Measurements from ENCODE around the gene SLC11A2.
A peak's percentile ranks its signal among the peaks of the same experiment; 100 is the strongest.
"Not testable (repeated sequence)": the region's sequence is repeated elsewhere in the genome, so short reads cannot be mapped to it uniquely, and the experiment has no call there.

The SLC11A2 gene

DNA sequence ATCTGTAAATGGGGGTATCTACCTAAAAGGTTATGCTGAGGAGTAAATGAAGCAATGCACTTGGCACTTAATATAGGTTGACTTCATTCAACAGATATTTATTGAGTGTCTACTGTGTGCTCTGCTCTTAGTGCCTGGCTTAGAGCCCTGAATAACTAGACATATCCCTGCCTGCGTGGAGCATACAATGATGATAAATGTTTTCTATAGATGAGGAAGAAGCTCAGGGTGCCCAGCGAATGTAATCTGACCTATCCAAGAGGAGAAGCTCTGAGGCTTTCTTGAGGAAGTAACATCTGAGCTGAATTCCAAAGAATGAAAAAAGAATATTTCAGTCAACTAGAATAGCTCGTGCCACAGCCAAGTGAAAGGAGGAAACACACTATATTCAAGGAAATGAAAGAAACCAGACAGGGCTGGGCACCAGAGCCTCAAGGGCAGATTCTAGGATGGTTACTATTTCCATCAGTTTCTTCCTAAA is 91.8 kb downstream of the SLC11A2 start:
- no peak for ATAC-seq (ENCODE audit: low read depth)

DNA sequence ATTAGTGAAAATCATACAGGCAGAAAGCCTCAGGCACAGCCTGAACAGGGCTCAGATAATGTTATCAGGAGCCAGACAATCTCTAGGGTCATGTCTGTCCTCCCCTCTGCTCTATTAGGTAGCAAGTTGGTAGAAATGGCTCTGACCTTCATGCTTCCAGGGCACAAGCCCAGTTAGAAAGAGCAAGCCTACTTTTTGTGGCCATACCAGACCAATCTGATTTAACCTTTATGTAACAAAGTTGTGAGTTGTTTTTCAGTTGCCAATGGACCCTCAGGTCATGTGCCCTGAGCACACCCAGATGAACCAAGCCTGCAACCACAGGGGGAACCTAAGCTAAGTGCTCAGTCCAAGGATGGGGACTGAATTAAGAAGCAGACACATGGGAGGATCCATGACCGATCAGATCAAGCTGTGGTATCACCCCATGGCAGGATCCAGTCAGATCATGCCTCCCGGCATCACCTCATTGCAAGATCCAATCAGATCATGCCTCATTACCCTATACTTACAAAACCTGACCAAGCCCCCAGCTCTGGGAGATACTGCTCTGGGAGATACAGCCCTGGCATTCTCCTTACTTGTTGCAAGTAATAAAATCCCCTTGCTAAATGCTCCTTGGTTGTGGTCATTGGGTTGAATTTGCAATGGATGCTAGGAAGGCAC is 92.6 kb downstream of the SLC11A2 start:
- Mint-ChIP-seq H3K4me1 (peaks cover 29% of the 10 kb centered on the region), H3K36me3 (peaks cover 45% of the 10 kb centered on the region), H3K4me3 (no peak overlapping the region), H3K27ac (peak overlapping the region; percentile 78), H3K27me3 (no peaks in the 10 kb centered on the region), H3K9me3 (peaks cover 5% of the 10 kb centered on the region)
- DNase-seq (ENCODE audit: low spot score in 2 of 2) (no peak), ATAC-seq (ENCODE audit: low read depth) (no peak)

More for the DNA sequence above, 91.8 kb downstream of the SLC11A2 start:
- peaks cover 45% of the 10 kb centered on the region for H3K36me3 Mint-ChIP-seq
- H3K27me3 Mint-ChIP-seq = no peaks in the 10 kb centered on the region
- H3K27ac Mint-ChIP-seq = peak overlapping the region; percentile 78
- DNase-seq (ENCODE audit: low spot score in 2 of 2) = no peak
- peaks cover 5% of the 10 kb centered on the region for H3K9me3 Mint-ChIP-seq
- H3K4me1 Mint-ChIP-seq = peaks cover 24% of the 10 kb centered on the region
- H3K4me3 Mint-ChIP-seq = no peak overlapping the region

- peaks cover 5% of the 10 kb centered on the region for H3K9me3 Mint-ChIP-seq
- peaks cover 48% of the 10 kb centered on the region for H3K36me3 Mint-ChIP-seq
- H3K27ac Mint-ChIP-seq = no peak overlapping the region
- DNase-seq (ENCODE audit: low spot score in 2 of 2) (no peak), ATAC-seq (ENCODE audit: low read depth) (no peak)
- H3K4me3 Mint-ChIP-seq = no peak overlapping the region
- H3K4me1 Mint-ChIP-seq = peaks cover 31% of the 10 kb centered on the region
- H3K27me3 Mint-ChIP-seq = no peaks in the 10 kb centered on the region
These were observed 93.3 kb downstream of the SLC11A2 start for GRCh38 chr12:50932787-50933280.

- H3K27me3 Mint-ChIP-seq; DNase-seq (ENCODE audit: low spot score in 2 of 2); H3K9me3 Mint-ChIP-seq; H3K4me3 Mint-ChIP-seq; H3K27ac Mint-ChIP-seq; ATAC-seq (ENCODE audit: low read depth): not testable (repeated sequence)
- H3K36me3 Mint-ChIP-seq = peaks cover 41% of the 10 kb centered on the region
- peaks cover 39% of the 10 kb centered on the region for H3K4me1 Mint-ChIP-seq
These were observed 95.7 kb downstream of the SLC11A2 start for GRCh38 chr12:50930477-50930876.

GRCh38 chr12:50929831-50930230 is 96.4 kb downstream of the SLC11A2 start:
- no peak for ATAC-seq (ENCODE audit: low read depth)
- Mint-ChIP-seq H3K4me3 (no peak overlapping the region), H3K27ac (no peak overlapping the region), H3K9me3 (no peaks in the 10 kb centered on the region), H3K27me3 (no peaks in the 10 kb centered on the region), H3K36me3 (peaks cover 43% of the 10 kb centered on the region), H3K4me1 (peaks cover 39% of the 10 kb centered on the region)
- DNase-seq (ENCODE audit: low spot score in 2 of 2) = no peak
